IgD-negative memory B cell (primary cell): Measurements from ENCODE around the gene UBE2G2. TPM values are rescaled to one million over a fixed set of nuclear protein-coding genes. Genes with fewer than 3 reads are reported as not detected.

Source experiments
- H3K27ac Mint-ChIP-seq, 3 donors: one replicate each; pipeline ENCODE4 v1.8.0; 2020 to 2022; ENCODE audit warnings: mild to moderate bottlenecking in 3 of 3, mixed read lengths in 3 of 3, moderate library complexity in 1 of 3
- H3K27me3 Mint-ChIP-seq: one replicate; pipeline ENCODE4 v1.8.0; 2021; ENCODE audit warnings: mixed read lengths
- H3K36me3 Mint-ChIP-seq: one replicate; pipeline ENCODE4 v1.8.0; 2020; ENCODE audit warnings: mild to moderate bottlenecking, mixed read lengths
- H3K4me1 Mint-ChIP-seq, 3 donors: one replicate each; pipeline ENCODE4 v1.8.0; 2020 to 2022; ENCODE audit warnings: mixed read lengths in 3 of 3, mild to moderate bottlenecking in 1 of 3
- H3K4me3 Mint-ChIP-seq, 4 donors: one replicate each; pipeline ENCODE4 v1.8.0; 2020 to 2022; ENCODE audit warnings: mild to moderate bottlenecking in 4 of 4, mixed read lengths in 4 of 4, moderate library complexity in 3 of 4
- H3K9me3 Mint-ChIP-seq, 3 donors: one replicate each; pipeline ENCODE4 v1.8.0; 2020 to 2021; ENCODE audit warnings: mixed read lengths in 3 of 3, mild to moderate bottlenecking in 1 of 3
- polyA plus RNA-seq: library from polyadenylated mRNA; unstranded; fragments of 300-500 nt; fragmentation: Illumina TruSeq; gene quantifications from one replicate; pipeline ENCODE4 v1.2.3, GENCODE V29; 2021

UBE2G2 gene
- polyA plus RNA-seq, 1 donor from 2014 or later, result 55.7 TPM

DNA sequence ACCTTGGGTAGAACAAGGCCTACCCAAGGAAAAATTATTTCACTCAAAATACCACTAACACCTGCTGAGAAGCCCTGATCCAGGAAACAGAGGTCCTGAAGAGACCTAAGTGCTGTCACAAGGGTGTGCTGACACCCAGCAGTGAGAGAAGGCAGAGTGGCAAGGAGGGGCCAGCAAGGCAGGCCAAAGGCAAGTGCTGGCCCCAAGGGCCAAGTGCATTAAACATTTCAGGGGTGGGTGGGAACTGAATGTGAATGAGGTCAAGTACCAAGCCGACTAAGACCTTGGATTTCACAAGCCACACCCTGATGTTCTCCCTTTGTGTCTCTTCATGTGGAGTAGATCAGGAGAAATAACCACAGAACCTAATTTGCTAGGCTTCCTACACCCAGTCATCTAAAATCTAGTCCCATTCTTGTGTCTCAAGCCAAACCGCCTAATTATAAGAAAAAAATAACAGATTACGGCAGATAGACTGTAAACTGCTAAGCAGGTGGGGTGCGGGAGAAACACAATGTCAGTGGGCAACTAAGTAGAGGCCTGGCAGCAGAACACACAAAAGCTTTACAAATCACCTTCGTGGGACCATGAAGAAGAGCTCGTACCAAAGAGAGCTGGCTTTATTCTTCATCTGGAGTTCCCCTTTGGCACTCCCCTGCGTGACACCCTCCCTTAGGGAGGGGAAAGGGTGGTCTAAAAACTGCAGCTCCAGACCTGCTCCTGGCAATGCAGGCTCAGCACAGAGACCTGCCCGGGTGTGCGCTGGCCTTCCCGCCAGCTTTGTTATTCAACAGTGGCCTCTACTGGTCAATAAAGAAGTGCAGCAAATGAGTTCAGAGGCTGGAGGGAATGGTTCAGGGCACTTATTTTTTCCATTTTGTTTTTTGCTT lies 8.7 kb downstream of the UBE2G2 start:
- peaks cover 34 to 40% (median 38%) of the 10 kb centered on the region in 3 donors for H3K4me1 Mint-ChIP-seq
- H3K27ac Mint-ChIP-seq, result peak overlapping the region; percentile 14 to 65 (median 63)

DNA sequence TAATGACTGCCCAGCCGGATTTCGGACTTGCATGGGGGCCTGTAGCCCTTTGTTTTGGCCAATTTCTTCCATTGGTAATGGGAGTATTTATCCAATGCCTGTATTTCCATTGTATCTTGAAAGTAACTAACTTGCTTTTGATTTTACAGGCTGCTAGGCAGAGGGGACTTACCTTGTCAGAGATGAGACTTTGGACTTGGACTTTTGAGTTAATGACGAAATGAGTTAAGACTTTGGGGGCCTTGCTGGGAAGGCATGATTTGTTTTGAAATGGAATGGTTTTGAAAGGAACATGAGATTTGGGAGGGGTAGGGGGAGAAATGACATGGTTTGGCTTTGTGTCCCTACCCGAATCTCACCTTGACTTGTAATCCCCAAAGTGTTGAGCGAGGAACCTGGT lies 9.6 kb downstream of the UBE2G2 start:
- Mint-ChIP-seq H3K27me3 (no peaks in the 10 kb centered on the region), H3K4me1 (peaks cover 34 to 37% (median 36%) of the 10 kb centered on the region in 3 donors), H3K36me3 (peaks cover 4% of the 10 kb centered on the region), H3K4me3 (no peak overlapping the region), H3K27ac (peak overlapping the region in 1 of 3 donors; percentile 56), H3K9me3 (no peaks in the 10 kb centered on the region)

More for the DNA sequence above, 8.7 kb downstream of the UBE2G2 start:
- Mint-ChIP-seq H3K4me3 (peak overlapping the region in 2 of 4 donors; percentile 9 to 14), H3K27me3 (no peaks in the 10 kb centered on the region), H3K9me3 (no peaks in the 10 kb centered on the region), H3K36me3 (peaks cover 4% of the 10 kb centered on the region)

DNA sequence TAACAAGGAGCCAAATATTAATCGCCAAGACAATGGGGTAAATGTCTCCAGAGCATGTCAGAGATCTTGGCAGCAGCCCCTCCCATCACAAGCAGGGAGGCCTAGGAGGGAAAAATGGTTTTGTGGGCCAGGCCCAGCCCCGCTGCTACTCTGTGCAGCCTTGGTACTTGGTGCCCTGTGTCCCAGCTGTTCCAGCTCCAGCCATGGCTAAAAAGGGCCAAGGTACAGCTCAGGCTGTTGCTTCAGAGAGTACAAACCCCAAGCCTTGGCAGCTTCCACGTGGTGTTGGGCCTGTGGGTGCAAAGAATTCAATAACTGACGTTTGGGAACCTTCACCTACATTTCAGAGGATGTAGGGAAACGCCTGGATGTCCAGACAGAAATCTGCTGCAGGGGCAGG lies 10.4 kb downstream of the UBE2G2 start:
- H3K9me3 Mint-ChIP-seq, result no peaks in the 10 kb centered on the region
- no peaks in the 10 kb centered on the region for H3K27me3 Mint-ChIP-seq
- H3K36me3 Mint-ChIP-seq, result peaks cover 2% of the 10 kb centered on the region
- no peak overlapping the region for H3K4me3 Mint-ChIP-seq
- H3K27ac Mint-ChIP-seq, result peak overlapping the region in 2 of 3 donors; percentile 36 to 53
- H3K4me1 Mint-ChIP-seq, result peaks cover 31 to 34% (median 33%) of the 10 kb centered on the region in 3 donors

DNA sequence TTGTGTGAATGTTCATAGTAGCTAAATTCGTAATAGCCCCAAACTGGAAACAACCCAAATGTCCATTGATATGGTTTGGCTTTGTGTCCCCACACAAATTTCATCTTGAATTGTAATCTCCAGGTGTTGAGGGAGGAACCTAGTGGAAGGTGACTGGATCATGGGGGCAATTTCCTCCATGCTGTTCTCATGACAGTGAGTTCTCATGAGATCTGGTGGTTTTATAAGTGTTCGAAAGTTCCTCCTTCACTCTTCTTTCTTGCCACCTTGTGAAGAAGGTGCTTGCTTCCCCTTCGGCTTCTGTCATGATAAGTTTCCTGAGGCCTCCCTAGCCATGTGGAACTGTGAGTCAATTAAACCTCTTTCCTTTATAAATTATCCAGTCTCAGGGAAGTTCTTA lies 11.3 kb downstream of the UBE2G2 start:
- H3K27me3 Mint-ChIP-seq, result no peaks in the 10 kb centered on the region
- peak overlapping the region in 1 of 3 donors; percentile 36 for H3K27ac Mint-ChIP-seq
- H3K36me3 Mint-ChIP-seq, result no peaks in the 10 kb centered on the region
- H3K4me3 Mint-ChIP-seq, result peak overlapping the region in 3 of 4 donors; percentile 17 to 38 (median 19)
- H3K4me1 Mint-ChIP-seq, result peaks cover 29 to 35% (median 32%) of the 10 kb centered on the region in 3 donors
- H3K9me3 Mint-ChIP-seq, result no peaks in the 10 kb centered on the region

DNA sequence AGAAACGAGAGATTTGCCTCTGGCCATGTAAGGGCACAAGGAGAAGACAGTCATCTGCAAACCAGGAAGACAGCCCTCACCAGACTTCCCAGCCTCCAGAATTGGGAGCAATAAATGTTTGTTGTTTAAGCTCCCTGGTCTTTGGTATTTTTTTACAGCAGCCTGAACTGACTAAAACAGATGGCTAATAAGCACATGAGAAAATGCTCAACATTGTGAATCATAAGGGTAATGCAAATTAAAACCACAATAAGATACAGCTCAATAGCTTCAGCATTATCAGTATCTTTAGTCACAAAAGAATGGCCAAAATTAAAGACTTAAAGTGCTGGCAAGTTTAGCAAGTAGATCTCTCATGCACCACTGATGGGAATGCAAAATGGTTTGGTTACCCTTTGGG lies 11.7 kb downstream of the UBE2G2 start:
- Mint-ChIP-seq H3K9me3 (no peaks in the 10 kb centered on the region), H3K36me3 (peaks cover 3% of the 10 kb centered on the region), H3K27ac (peak overlapping the region in 2 of 3 donors; percentile 36 to 86), H3K27me3 (no peaks in the 10 kb centered on the region), H3K4me3 (peak overlapping the region in 2 of 4 donors; percentile 38 to 74), H3K4me1 (peaks cover 29 to 36% (median 32%) of the 10 kb centered on the region in 3 donors)

DNA sequence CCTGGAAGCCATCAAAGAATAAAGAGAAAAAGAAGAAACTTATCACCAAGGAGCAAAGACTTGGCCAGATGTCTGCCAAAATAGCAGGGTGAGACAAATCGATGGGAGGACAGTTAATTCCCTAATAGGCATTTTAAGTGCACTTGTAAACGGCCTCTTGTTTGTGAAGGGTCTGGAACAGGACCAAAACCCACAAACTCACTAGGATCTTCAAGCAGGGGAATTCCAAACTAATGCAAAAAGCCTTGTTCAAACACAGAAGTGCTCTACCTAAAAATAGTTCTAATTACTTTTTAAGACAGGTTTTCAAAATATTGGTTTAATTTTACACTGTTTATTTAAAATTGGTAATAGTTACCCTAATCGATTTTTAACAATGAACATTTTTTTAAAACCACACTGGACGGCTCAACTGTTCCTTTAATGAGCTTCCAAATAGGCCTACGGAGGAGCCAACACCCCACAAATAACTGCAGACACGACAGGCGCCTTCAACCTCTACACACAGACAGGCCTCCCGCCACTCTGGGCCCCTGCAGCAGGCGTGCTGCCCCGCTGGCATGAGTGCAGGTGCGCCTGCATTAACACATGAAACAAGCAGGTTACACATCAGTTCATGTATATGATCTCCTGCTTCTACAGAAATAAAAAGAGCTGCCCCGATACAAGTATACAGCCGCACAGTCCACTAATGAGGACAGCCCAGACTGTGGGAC lies 15.8 kb downstream of the UBE2G2 start:
- H3K36me3 Mint-ChIP-seq, result peaks cover 5% of the 10 kb centered on the region
- peak overlapping the region in 1 of 3 donors; percentile 62 for H3K27ac Mint-ChIP-seq
- H3K4me3 Mint-ChIP-seq, result no peak overlapping the region
- H3K9me3 Mint-ChIP-seq, result no peaks in the 10 kb centered on the region
- H3K4me1 Mint-ChIP-seq, result peaks cover 21 to 27% (median 24%) of the 10 kb centered on the region in 3 donors
- H3K27me3 Mint-ChIP-seq, result no peaks in the 10 kb centered on the region

DNA sequence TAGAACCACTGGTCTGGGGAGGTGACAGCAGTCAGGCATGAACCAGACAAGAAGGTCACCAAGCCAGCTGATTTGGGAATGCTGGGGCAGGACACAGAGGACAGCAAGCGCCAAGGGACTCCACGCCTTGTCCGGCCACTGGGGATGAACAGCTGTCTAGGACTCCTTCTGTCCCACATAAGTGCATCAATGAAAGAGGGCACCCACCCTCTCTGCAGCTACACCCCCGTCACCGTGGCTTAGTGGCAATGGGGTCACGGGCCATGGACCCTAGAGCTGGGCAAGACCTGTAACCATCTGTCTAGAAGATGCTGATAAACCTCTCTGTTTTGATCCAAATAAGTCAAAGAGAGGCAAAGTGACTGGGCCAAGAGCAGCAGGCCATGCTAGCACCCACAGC lies 16.8 kb downstream of the UBE2G2 start:
- Mint-ChIP-seq H3K4me1 (peaks cover 11 to 18% (median 15%) of the 10 kb centered on the region in 3 donors), H3K27ac (no peak overlapping the region), H3K36me3 (peaks cover 5% of the 10 kb centered on the region), H3K9me3 (no peaks in the 10 kb centered on the region), H3K27me3 (no peaks in the 10 kb centered on the region), H3K4me3 (no peak overlapping the region)

DNA sequence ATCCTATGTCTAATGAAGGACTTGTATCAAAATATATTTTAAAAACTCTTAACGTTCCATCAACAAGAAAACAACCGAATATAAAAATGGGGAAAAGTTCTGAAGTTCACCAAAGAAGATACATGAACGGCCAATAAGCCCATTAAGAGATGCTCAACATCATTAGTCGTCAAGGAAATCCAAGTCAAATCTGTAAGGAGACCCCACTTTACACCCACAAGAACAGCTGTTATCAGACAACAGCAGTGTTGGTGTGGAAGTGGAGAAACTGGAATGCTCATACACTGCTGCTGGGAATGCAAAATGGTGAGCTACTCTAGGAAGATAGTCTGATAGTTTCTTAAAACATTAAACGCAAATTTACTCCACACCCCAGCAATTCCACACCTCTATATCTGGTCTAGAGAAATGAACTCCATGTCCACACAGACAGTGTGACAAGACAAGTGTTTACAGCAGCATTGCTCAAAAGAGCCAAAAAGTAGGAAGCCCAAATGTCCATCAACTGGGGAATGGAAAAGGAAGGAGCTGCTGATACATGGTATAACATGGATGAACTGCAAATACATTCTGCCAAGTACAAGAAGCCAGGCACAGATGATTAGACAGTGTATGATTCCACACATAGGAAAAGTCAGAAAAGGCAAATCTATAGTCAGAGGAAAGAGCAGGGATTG lies 18.5 kb downstream of the UBE2G2 start:
- Mint-ChIP-seq H3K27ac (peak overlapping the region in 1 of 3 donors; percentile 36), H3K9me3 (no peaks in the 10 kb centered on the region), H3K27me3 (no peaks in the 10 kb centered on the region), H3K4me3 (no peak overlapping the region), H3K36me3 (peaks cover 5% of the 10 kb centered on the region), H3K4me1 (peaks cover 5 to 12% (median 9%) of the 10 kb centered on the region in 3 donors)

DNA sequence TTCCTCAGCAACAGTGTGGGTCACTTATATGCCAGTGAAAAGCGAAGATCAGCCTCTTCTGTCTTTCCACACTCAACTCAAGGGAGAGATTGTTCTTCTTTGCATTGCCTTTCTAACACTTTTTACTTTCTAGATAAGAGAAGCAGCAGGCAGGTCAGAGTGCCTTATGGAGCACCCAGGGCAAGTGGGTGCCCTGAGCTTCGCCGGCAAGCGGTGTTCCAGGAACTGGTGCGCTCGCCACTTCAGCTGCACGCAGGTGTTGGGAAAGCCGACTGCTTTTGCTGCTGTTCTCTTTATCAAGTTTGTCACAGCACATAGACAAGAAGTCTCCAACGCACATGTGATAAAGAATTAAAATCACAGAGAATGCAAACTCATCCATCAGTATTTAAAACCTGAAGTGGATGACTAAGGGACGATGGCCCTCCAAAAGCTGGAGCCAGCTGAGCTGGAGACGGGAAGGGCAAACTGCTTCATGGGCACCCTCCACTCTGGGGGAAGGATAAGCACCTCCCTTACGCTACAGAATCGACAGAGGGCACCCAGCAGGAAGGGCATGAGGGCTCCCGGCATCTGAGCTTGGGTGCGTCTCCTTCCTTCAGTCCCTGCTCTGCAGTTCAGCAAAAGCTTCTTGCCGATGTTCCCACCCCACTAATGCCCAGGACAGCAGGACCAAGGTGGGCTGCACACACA lies 20.7 kb downstream of the UBE2G2 start:
- peaks cover 5% of the 10 kb centered on the region for H3K36me3 Mint-ChIP-seq
- no peaks in the 10 kb centered on the region for H3K9me3 Mint-ChIP-seq
- H3K4me3 Mint-ChIP-seq, result no peak overlapping the region
- peaks cover 4 to 9% (median 8%) of the 10 kb centered on the region in 3 donors for H3K4me1 Mint-ChIP-seq
- H3K27ac Mint-ChIP-seq, result no peak overlapping the region
- no peaks in the 10 kb centered on the region for H3K27me3 Mint-ChIP-seq

DNA sequence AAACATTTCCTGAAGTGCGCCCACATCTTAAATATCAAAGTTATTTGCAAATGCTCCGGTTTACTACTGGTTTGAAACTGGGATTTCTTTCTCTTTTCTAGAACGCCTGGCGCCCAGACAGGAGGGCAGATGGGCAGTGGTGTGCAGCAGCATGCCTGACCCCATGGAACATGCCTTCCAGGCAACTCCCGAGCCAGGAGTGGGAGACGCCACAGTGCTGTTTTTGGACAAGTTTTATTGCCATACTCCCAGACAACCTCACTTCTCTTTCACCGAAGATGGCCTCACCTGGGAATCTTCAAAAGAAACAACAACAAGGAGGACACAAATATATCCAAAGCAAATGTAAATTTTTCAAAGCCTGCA lies 21.5 kb downstream of the UBE2G2 start:
- Mint-ChIP-seq H3K27me3 (no peaks in the 10 kb centered on the region), H3K27ac (no peak overlapping the region), H3K9me3 (no peaks in the 10 kb centered on the region), H3K36me3 (peaks cover 3% of the 10 kb centered on the region), H3K4me1 (peaks cover 4 to 6% (median 5%) of the 10 kb centered on the region in 3 donors), H3K4me3 (peak overlapping the region in 1 of 4 donors; percentile 28)

DNA sequence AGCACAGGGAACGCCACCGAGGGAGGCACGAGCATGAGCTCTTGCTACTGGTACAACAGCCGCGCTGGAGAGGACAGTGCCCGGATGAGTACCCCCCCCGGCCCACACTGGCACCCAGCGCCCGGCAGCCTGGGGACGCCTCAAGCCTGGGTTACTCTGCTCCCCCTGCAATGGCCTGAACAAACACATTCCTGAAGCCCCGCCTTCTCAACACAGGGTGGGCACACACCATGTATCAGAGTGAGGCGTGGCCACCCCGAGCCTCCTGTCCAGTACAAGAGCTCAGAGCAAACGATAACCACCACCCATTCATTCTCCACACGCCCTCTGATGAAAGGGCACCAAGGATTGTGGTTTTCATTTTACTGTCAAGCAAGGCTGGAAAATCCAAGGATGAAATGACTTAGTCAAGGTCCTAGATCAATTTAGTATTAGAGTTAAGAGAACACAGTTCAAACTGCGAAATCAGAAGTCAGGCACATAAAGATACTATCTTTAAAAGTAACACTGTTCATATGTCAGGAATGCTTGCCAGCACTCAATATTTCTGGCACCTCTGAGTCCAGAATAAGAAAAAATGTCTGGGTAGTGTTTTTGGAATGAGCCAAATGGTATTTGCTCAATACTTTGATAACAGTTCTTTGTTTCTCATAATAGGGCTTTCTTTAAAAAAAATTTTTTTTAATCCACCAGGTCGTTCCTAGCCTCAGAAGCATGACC lies 22.0 kb downstream of the UBE2G2 start:
- no peaks in the 10 kb centered on the region for H3K9me3 Mint-ChIP-seq
- H3K27me3 Mint-ChIP-seq, result no peaks in the 10 kb centered on the region
- peaks cover 4 to 6% (median 5%) of the 10 kb centered on the region in 3 donors for H3K4me1 Mint-ChIP-seq
- no peak overlapping the region for H3K4me3 Mint-ChIP-seq
- no peak overlapping the region for H3K27ac Mint-ChIP-seq
- peaks cover 2% of the 10 kb centered on the region for H3K36me3 Mint-ChIP-seq

DNA sequence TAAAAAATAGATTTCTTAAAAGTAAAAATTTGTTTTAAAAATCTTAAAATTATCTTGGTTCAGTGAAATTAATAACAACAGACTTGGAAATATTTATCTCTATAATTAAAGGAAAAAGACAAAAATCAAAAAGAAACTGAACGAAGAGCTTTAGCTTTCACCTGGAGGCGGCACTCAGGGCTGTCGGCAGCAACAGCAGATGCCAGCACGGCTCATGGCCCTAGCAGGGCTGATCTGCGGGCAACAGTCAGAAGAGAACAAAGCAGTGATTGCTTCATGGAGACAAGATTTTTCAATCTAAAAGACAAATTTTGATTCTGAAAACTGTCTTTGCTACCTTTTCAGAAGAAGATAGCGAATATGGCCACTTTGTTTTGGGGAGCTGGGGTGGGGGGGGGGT lies 22.6 kb downstream of the UBE2G2 start:
- peaks cover 2% of the 10 kb centered on the region for H3K36me3 Mint-ChIP-seq
- no peaks in the 10 kb centered on the region for H3K9me3 Mint-ChIP-seq

DNA sequence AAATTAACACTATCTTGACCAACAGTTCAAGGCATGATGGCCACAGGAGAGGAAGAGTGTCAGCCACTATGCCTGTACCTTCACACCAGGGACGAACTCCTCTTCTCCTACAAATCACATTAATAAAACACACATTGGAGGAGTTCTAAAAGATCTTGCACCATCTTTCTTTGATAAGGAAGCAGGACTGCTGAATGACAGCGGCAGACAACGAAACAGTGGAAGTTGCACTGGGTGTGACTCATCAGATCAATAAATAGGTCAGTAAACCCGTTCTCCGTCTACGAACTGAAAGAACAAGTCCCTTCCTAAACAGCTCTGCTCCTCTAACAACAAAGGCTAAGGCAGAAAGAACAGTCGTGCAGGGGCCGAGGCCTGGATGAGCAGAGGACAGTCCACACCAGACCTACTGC lies 23.1 kb downstream of the UBE2G2 start:
- Mint-ChIP-seq H3K9me3 (no peaks in the 10 kb centered on the region), H3K4me3 (no peak overlapping the region), H3K27me3 (no peaks in the 10 kb centered on the region)

More for the DNA sequence above, 22.6 kb downstream of the UBE2G2 start:
- no peaks in the 10 kb centered on the region for H3K27me3 Mint-ChIP-seq
- H3K4me1 Mint-ChIP-seq, result peaks cover 4 to 6% (median 5%) of the 10 kb centered on the region in 3 donors
- H3K27ac Mint-ChIP-seq, result no peak overlapping the region
- no peak overlapping the region for H3K4me3 Mint-ChIP-seq

DNA sequence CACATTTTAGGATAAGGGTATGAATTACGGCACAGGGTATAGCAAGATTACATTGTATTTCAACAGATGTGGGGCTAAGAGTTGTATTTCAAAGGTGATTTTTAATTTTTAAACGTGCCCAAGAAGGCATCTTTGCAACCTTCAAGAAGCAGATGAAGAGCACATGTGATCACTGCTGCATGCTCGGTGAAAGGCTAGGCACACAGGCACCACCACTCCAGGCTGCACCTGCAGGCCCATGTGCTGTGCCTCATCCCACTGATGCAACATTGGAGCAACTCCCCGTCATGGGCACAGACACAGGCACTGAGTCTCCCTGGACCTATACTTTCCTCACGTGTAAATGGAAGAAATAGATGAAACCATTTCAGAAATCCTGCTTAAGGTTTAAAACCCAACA lies 23.5 kb downstream of the UBE2G2 start:
- peaks cover 2% of the 10 kb centered on the region for H3K36me3 Mint-ChIP-seq
- no peak overlapping the region for H3K27ac Mint-ChIP-seq
- no peaks in the 10 kb centered on the region for H3K9me3 Mint-ChIP-seq
- no peak overlapping the region for H3K4me3 Mint-ChIP-seq
- no peaks in the 10 kb centered on the region for H3K27me3 Mint-ChIP-seq
- peaks cover 2 to 5% (median 4%) of the 10 kb centered on the region in 3 donors for H3K4me1 Mint-ChIP-seq

More for the DNA sequence above, 23.1 kb downstream of the UBE2G2 start:
- no peak overlapping the region for H3K27ac Mint-ChIP-seq
- peaks cover 2% of the 10 kb centered on the region for H3K36me3 Mint-ChIP-seq
- peaks cover 4 to 6% (median 5%) of the 10 kb centered on the region in 3 donors for H3K4me1 Mint-ChIP-seq
